GM12873 (cell line): ENCODE data around the gene IGIP.

ENCODE experiments used
- TF ChIP-seq, protein P1 (sequence below): IDR thresholded peaks from 2 replicates; pipeline ENCODE4 v1.5.1; 2012; ENCODE audit warnings: low read depth, mild to moderate bottlenecking, moderate library complexity, low read length, control low read depth; ENCODE audit not compliant: insufficient read depth; ENCODE audit errors: missing control alignments

Gene IGIP

DNA sequence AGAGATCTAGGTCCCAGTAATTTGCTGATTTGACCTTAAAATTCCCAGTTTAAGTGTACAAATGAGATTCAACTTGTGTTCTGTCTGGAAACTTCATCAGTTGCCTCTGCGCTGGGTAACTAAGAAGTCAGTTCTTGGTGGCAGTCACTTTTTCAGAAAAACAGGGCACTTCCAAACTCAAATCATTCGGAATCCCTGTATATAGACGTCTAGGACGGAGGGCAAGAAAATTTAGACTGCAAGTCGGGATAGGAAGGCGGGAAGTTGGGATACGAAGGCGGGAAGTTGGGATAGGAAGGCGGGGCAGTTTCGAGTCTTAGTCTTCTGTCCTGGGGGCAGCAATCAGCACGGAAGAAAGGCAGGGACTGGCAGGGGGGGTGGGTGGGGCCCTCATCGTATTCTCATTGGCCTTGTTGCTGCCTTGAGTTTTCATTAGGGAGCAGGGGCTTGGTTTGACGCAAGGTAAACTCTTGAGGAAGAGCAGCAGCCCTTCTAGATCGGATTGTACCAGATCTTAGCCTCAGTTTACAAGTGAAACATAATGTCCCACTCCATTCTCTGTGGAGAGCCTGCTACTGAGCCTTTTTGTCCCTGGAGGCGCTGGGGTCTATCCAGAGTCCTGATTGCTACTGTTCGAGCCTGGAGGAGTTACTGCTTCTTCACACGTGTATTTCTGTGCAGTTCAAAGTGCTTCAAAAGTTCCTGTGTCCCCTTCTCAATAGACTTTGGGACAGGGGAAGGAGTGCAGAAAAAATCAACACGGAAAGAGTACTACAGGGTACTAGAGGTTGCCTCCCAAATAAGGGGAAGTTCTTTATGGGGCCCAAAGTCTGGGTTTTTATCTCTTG, 14.5 kb upstream of the IGIP start:
- TF ChIP-seq, protein P1, sequence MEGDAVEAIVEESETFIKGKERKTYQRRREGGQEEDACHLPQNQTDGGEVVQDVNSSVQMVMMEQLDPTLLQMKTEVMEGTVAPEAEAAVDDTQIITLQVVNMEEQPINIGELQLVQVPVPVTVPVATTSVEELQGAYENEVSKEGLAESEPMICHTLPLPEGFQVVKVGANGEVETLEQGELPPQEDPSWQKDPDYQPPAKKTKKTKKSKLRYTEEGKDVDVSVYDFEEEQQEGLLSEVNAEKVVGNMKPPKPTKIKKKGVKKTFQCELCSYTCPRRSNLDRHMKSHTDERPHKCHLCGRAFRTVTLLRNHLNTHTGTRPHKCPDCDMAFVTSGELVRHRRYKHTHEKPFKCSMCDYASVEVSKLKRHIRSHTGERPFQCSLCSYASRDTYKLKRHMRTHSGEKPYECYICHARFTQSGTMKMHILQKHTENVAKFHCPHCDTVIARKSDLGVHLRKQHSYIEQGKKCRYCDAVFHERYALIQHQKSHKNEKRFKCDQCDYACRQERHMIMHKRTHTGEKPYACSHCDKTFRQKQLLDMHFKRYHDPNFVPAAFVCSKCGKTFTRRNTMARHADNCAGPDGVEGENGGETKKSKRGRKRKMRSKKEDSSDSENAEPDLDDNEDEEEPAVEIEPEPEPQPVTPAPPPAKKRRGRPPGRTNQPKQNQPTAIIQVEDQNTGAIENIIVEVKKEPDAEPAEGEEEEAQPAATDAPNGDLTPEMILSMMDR = no peak

DNA sequence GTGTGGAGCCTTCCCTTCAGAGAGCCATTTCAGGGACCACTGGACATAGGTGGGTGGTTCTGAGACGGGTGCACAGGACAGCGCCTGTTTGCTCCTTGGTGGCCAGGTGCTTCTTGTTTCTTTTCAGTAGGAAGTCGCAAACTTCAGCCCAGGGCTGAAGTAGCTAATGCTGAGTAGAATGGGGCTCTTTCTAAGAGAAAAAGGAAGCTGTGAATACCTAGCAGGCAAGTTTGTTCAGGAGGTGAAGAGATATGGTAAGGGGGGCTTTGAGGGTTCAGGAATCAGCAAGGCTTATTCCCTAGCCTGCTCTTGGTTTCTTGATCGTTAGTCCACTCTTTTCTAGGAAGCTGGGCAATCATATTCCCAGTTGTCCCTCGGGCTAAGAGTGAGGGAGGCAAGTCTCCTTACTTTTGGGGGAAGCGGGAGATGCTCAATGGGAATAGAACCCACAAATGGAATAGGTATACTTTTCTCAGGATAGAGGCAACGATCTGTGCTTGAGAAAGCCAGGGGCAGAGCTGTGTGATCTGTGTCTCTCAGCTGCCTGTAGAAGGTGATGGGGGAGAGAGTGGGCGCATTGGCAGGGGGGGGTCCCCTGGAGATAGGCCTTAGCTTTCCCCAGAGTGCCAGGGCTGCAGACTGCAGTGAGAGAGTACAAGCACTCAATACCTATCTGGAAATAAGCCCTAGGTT, 13.7 kb upstream of the IGIP start:
- TF ChIP-seq, protein P1 = no peak

DNA sequence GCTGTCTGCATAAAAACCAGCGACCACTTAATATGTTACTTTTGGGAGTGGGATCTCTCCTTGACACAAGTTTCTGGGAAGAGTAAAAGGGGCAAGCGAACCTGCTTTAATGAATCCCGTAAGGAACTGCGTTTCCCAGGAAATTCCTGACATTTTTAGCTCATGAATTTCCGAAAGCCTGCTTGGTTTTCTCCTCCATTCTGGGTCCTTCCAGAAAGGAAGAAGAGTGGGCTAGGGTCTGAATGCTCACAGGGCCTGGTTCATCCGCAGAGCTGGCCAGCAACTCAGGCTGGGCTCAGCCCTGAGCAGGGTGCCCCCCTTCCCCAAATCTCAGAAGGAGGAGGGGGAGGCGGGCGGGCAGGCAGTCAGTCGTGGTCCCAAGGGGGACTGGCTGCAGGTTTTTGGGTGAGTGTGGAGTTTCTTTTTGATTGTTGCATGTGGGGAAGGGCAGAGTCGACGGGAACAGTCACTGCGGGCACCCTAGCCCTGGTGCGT, 13.0 kb upstream of the IGIP start:
- TF ChIP-seq, protein P1 = no peak

DNA sequence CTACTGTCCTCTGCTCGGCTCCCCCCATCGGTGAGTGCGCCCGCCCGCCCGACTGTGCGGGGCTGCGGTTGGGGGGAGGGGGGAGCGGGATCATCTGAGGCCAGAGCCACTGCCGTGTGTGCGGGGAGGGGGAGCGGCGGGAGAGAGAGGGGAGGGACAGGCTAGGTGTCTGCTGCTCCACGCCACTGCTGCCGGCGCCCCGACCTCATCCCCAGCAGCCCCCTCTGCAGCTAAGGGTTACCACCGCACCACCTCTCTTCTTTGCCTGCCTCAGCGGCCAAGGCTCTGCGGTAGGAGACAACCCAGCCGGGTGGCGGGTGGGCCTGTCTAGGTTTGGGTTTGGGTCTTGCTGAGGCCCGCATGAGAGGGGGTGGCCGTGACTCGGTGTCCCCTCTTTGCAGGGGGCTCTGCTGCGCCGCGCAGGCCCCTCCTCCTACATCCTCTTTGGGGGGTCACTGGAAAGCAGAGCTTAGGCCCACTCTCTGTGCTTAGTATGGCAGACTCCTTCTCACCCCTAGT, 12.5 kb upstream of the IGIP start:
- TF ChIP-seq, protein P1 = no peak

DNA sequence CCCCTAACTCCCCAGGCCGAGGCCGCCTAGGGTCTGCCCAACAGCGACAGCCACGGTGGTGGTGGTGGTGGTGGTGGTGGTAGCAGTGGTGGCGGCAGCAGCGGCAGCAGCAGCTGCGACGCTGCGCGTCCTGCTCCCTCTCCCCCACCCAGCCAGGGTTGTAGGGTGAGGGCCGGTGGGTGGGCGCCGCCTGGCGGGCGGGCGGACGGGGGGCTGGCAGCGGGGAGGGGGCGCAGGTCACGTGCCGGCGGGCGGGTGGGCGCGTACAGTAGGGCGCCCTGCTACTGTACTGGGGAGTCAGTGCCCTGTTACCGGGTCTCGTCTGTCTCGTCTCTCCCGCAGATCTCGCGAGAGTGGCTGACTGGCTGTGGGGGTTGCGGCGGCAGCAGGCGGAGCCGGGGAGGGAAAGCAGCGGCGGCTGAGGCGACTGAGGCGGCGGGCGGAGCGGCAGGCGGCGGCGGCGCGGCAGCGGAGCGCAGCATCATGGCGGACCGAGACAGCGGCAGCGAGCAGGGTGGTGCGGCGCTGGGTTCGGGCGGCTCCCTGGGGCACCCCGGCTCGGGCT, 12.0 kb upstream of the IGIP start, which contains the start of gene PURA:
PURA (plus strand) TSS at position 411 of the 565 bp plus-strand sequence; CDS start at position 484, 73 bp downstream.
- TF ChIP-seq, protein P1 = no peak

DNA sequence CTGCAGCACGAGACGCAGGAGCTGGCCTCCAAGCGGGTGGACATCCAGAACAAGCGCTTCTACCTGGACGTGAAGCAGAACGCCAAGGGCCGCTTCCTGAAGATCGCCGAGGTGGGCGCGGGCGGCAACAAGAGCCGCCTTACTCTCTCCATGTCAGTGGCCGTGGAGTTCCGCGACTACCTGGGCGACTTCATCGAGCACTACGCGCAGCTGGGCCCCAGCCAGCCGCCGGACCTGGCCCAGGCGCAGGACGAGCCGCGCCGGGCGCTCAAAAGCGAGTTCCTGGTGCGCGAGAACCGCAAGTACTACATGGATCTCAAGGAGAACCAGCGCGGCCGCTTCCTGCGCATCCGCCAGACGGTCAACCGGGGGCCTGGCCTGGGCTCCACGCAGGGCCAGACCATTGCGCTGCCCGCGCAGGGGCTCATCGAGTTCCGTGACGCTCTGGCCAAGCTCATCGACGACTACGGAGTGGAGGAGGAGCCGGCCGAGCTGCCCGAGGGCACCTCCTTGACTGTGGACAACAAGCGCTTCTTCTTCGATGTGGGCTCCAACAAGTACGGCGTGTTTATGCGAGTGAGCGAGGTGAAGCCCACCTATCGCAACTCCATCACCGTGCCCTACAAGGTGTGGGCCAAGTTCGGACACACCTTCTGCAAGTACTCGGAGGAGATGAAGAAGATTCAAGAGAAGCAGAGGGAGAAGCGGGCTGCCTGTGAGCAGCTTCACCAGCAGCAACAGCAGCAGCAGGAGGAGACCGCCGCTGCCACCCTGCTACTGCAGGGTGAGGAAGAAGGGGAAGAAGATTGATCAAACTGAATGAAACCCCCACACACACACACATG, 11.2 kb upstream of the IGIP start:
- TF ChIP-seq, protein P1 = no peak

DNA sequence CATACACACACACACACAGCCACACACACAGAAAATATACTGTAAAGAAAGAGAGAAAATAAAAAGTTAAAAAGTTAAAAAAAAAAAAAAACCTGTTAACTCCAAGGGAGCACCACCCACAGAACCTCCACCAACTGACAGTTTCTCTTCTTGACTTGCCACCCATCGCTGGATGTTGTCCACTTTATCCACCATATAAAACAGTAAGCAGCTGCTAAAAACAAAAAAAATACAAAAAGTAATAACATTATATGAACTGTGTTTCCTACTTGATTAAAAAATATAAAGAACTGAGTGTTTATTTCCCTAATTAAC, 10.6 kb upstream of the IGIP start:
- TF ChIP-seq, protein P1 = no peak
